Measurements from ENCODE around the gene ADCY5.

ADCY5 gene

DNA sequence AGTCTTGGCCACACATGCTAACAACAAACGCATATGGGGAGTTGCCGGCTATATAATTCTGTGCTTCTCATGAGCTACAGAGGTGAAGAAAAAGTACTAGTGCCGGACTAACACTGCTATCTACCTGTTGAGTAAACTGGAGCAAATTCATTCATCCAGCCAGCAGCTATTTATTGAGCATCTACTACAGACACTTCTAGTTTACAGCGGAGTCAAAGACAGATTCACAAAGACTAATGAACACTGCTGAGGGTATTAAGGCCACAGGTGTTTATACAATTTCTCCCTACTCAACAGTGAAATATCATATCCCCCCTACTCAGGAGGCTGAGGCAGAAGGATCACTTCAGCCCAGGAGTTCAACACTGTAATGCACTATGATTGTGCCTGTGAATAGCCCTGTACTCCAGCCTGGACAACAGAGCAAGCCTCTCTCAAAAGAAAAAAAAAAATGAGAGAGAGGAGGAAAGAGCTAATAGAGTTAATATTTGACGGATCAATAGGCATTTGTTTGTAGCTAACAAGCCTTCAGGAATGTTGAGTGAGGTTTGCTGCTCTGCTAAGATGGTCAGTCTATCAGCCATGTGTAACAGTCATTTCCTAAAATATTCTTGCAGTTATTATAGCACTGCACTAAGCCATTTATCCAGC, 17.8 kb downstream of the ADCY5 start:
- Mint-ChIP-seq H3K27ac (no peak overlapping the region), H3K27me3 (ENCODE audit: low read depth, poor library complexity) (peaks cover 12% of the 10 kb centered on the region)
- no peak for TF ChIP-seq CTCF (IDR thresholded peaks at IDR 0.05)

DNA sequence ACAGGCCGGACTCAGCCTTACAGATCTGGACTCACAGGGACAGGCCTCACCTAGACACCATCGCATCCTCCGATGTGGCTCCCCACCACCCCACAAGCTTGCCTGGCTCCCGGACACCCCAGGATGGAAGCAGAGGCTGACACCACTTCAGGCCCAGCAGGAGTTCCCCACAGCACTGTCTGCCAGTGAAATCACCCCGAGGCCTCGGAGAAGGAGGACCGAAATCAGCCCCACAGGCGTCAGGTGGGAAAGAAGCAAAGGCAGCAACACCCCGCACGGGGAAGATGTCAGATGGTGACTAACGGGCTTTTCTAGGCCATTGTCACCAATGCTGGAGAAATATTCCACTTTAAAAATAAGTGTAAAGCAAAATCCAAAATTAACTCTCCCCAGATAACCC, 18.6 kb downstream of the ADCY5 start:
- DNase-seq = no peak
- peaks cover 10% of the 10 kb centered on the region for H3K9me3 Mint-ChIP-seq
- H3K4me3 Mint-ChIP-seq = no peak overlapping the region
- H3K27ac Mint-ChIP-seq = no peak overlapping the region
- no peaks in the 10 kb centered on the region for H3K36me3 Mint-ChIP-seq (ENCODE audit: low read depth)
- no peak for TF ChIP-seq CTCF (IDR thresholded peaks at IDR 0.05)
- peaks cover 35% of the 10 kb centered on the region for H3K4me1 Mint-ChIP-seq
- H3K27me3 Mint-ChIP-seq (ENCODE audit: low read depth, poor library complexity) = peaks cover 12% of the 10 kb centered on the region

More for the DNA sequence above, 17.8 kb downstream of the ADCY5 start:
- DNase-seq = no peak
- no peak overlapping the region for H3K4me3 Mint-ChIP-seq
- peaks cover 10% of the 10 kb centered on the region for H3K9me3 Mint-ChIP-seq
- H3K36me3 Mint-ChIP-seq (ENCODE audit: low read depth) = no peaks in the 10 kb centered on the region
- peaks cover 28% of the 10 kb centered on the region for H3K4me1 Mint-ChIP-seq

GRCh38 chr3:123429362-123430125, 19.3 kb downstream of the ADCY5 start:
- H3K27me3 Mint-ChIP-seq (ENCODE audit: low read depth, poor library complexity) = peaks cover 12% of the 10 kb centered on the region
- H3K36me3 Mint-ChIP-seq (ENCODE audit: low read depth) = no peaks in the 10 kb centered on the region
- peaks cover 37% of the 10 kb centered on the region for H3K4me1 Mint-ChIP-seq
- TF ChIP-seq CTCF (IDR thresholded peaks at IDR 0.05) = no peak
- no peak for DNase-seq
- no peak overlapping the region for H3K27ac Mint-ChIP-seq
- no peak overlapping the region for H3K4me3 Mint-ChIP-seq
- peaks cover 10% of the 10 kb centered on the region for H3K9me3 Mint-ChIP-seq

DNA sequence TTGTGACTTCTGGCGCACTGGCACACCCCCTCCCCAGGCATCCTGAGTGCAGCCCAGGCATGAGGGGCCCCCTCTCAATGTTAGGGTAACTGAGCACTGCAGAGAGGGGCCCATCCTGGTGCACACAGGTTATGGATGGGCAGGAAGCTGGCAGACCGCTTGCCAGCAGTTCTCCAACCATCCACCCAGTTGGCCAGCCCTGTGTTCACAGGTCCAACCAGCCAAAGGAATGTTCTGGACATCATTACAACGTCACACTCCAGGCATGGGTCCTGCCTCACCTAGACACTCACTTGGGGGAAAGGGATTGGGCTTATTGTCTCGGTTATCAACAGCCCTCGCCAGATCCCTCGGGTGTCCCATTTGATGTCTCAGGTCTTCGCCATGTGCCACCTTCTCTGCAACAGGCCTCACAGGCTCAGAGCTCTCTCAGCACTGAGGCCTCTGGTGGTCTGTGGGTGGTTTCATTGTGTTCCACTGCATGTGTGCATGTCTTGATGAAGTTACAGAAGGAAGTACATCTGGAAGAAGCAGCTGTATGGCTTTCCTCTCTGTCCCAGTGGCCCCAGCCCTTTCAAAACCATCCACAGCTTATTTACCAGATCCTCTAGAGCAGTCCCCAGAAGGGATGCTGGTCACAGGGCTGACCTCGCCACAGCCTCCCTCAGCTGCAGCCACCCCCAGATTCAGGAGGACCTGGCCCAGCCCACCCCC, 23.7 kb downstream of the ADCY5 start:
- H3K27me3 Mint-ChIP-seq (ENCODE audit: low read depth, poor library complexity) = peaks cover 16% of the 10 kb centered on the region
- H3K27ac Mint-ChIP-seq = no peak overlapping the region
- TF ChIP-seq CTCF (IDR thresholded peaks at IDR 0.05) = no peak

DNA sequence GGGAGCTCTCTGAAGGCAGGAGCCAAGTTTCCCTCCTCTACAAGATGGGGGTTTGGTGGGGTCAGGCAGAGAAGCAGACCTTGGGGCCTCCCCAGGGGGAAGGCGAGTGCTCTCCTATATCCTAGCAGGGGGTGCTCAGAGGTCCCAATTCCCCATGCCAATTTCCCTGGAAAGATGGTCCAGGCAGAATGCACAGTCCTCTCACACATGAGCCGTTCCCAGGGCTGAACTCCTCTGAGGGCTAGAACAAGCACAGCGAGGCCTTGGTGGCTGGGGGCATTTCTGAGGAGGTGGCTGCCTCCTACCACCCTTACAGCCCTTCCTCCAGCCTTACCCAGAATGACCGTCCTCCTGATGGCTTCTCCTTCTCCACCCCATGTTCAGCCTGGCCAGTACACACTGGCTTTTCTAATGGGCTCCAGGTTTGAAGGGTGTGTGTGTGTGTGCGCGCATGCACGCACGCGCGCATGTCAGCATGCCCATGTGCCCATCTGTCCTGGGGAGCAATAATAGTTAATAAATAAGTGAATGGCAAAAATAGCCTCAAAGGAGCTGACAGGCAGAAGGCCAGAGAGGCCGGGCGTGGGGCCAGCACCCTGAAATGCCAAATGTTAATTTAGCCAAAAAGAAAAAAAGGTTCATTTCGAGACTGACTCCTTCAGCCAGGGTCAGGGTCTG, 24.4 kb downstream of the ADCY5 start:
- peaks cover 21% of the 10 kb centered on the region for H3K4me1 Mint-ChIP-seq
- H3K4me3 Mint-ChIP-seq = no peak overlapping the region
- H3K9me3 Mint-ChIP-seq = no peaks in the 10 kb centered on the region
- DNase-seq = no peak
- no peaks in the 10 kb centered on the region for H3K36me3 Mint-ChIP-seq (ENCODE audit: low read depth)
- H3K27ac Mint-ChIP-seq = no peak overlapping the region
- peaks cover 14% of the 10 kb centered on the region for H3K27me3 Mint-ChIP-seq (ENCODE audit: low read depth, poor library complexity)
- TF ChIP-seq CTCF (IDR thresholded peaks at IDR 0.05) = no peak

More for the DNA sequence above, 23.7 kb downstream of the ADCY5 start:
- no peaks in the 10 kb centered on the region for H3K9me3 Mint-ChIP-seq
- H3K4me1 Mint-ChIP-seq = peaks cover 19% of the 10 kb centered on the region
- DNase-seq = no peak
- no peaks in the 10 kb centered on the region for H3K36me3 Mint-ChIP-seq (ENCODE audit: low read depth)
- no peak overlapping the region for H3K4me3 Mint-ChIP-seq
